GM12878 (cell line): ENCODE results near the gene P4HTM. TPM values are rescaled to one million over a fixed set of nuclear protein-coding genes. Genes with fewer than 3 reads are reported as not detected.

Experiments used
- ATAC-seq: fragments of 200-7000 bp; cut with Tn5 transposase; 3 replicates; pipeline ENCODE4 v1.9.1; 2020; ENCODE audit warnings: mild to moderate bottlenecking, moderate library complexity
- BruUV-seq: library from RNA; stranded (reverse); fragments of 400-500 nt; replicated peaks from 2 replicates; lab custom pipeline; 2021; lab: Mats Ljungman, UMichigan
- CTCF ChIA-PET: fragments of 300-600 bp; sonication (Branson Sonifier 250); formaldehyde crosslinking; extraction: SDS; loops from one replicate; lab custom pipeline; 2021; ENCODE audit warnings: inconsistent platforms; lab: Yijun Ruan, JAX
- POLR2A ChIA-PET: fragments of 350-600 bp; formaldehyde crosslinking; extraction: SDS; loops from one replicate; lab custom pipeline; 2021; ENCODE audit warnings: inconsistent platforms; lab: Charles Lee
- RAD21 ChIA-PET: fragments of 300-600 bp; sonication (Branson Sonifier 250); formaldehyde crosslinking; loops from one replicate; lab custom pipeline; 2023; ENCODE audit warnings: antibody characterized with exemption; ENCODE audit not compliant: unreplicated experiment; lab: Charles Lee
- SMC1A ChIA-PET: fragments of 300-600 bp; sonication (Branson Sonifier 250); formaldehyde crosslinking; loops from one replicate; lab custom pipeline; 2023; ENCODE audit not compliant: unreplicated experiment, uncharacterized antibody; lab: Charles Lee
- DNase-seq: peaks from one replicate; pipeline ENCODE4 v3.0.0-alpha.2; 2011; ENCODE audit warnings: low read depth, low spot score
- FAIRE-seq: peaks from 3 replicates; lab custom pipeline; 2011; peaks lifted over from hg19 to GRCh38; lab: Jason Lieb, UNC
- H2AFZ ChIP-seq: 2 replicates; pipeline ENCODE4 v1.6.0; 2011; ENCODE audit warnings: low read depth, low read length, control low read depth; ENCODE audit not compliant: control insufficient read depth
- H3K27ac ChIP-seq: 2 replicates; pipeline ENCODE4 v1.5.1; 2011; ENCODE audit warnings: control low read depth; ENCODE audit not compliant: control insufficient read depth, insufficient read depth
- H3K27me3 ChIP-seq, 2 experiments: replicated peaks in 1 of 2; 2 replicates each; pipeline versions ENCODE4 v1.6.0 to v1.6.1; 2011; ENCODE audit warnings: low read length in 1 of 2; ENCODE audit not compliant: control insufficient read depth in 2 of 2, insufficient read depth in 2 of 2
- H3K36me3 ChIP-seq, 2 experiments: 2 replicates each; pipeline ENCODE4 v1.5.1; 2011; ENCODE audit warnings: low read length in 1 of 2; ENCODE audit not compliant: control insufficient read depth in 2 of 2, insufficient read depth in 2 of 2
- H3K4me1 ChIP-seq: 2 replicates; pipeline ENCODE4 v1.6.1; 2011; ENCODE audit warnings: mild to moderate bottlenecking, low read length, moderate library complexity, mixed read lengths; ENCODE audit not compliant: control insufficient read depth, insufficient read depth
- H3K4me2 ChIP-seq: 2 replicates; pipeline ENCODE4 v1.6.0; 2011; ENCODE audit warnings: control low read depth; ENCODE audit not compliant: control insufficient read depth, insufficient read depth
- H3K4me3 ChIP-seq: fragments of 200-600 bp; sonication (generic); 2 replicates; pipeline ENCODE4 v1.5.1; 2016
- H3K79me2 ChIP-seq: 2 replicates; pipeline ENCODE4 v1.6.0; 2011; ENCODE audit warnings: low read length; ENCODE audit not compliant: control insufficient read depth, insufficient read depth
- H3K9ac ChIP-seq: 2 replicates; pipeline ENCODE4 v1.8.0; 2011; ENCODE audit warnings: low read length, control low read depth, mixed read lengths; ENCODE audit not compliant: control insufficient read depth, insufficient read depth
- H3K9me3 ChIP-seq: replicated peaks from 3 replicates; pipeline ENCODE4 v1.5.1; 2011; ENCODE audit warnings: mild to moderate bottlenecking, low read length; ENCODE audit not compliant: control insufficient read depth, insufficient read depth
- H4K20me1 ChIP-seq: 2 replicates; pipeline ENCODE4 v1.6.0; 2011; ENCODE audit not compliant: control insufficient read depth, insufficient read depth
- BHLHE40 ChIP-seq, 2 experiments: fragments of 450-650 bp in 1 of 2; IDR thresholded peaks; 2 replicates each; pipeline ENCODE4 v1.6.1; 2011 to 2017; ENCODE audit warnings: low read depth in 2 of 2, borderline replicate concordance in 1 of 2, improper control_type of control experiment in 1 of 2, low read length in 1 of 2, mild to moderate bottlenecking in 1 of 2
- ETV6 ChIP-seq, 2 experiments: fragments of 450-650 bp in 1 of 2; IDR thresholded peaks in 1 of 2; conservative IDR thresholded peaks in 1 of 2; 2 replicates each; pipeline ENCODE4 v1.6.1; 2014; ENCODE audit warnings: antibody characterized with exemption in 1 of 2, borderline replicate concordance in 1 of 2, low read depth in 1 of 2, mild to moderate bottlenecking in 1 of 2, moderate library complexity in 1 of 2
- HDAC6 ChIP-seq: fragments of 200-600 bp; sonication (generic); IDR thresholded peaks from one replicate; pipeline ENCODE4 v1.8.0; 2017; ENCODE audit warnings: antibody characterized with exemption; ENCODE audit not compliant: unreplicated experiment
- IKZF1 ChIP-seq: fragments of 450-650 bp; conservative IDR thresholded peaks from 2 replicates; pipeline ENCODE4 v1.6.1; 2017; ENCODE audit warnings: antibody characterized with exemption, mild to moderate bottlenecking
- MEF2B ChIP-seq: fragments of 450-650 bp; IDR thresholded peaks from 2 replicates; pipeline ENCODE4 v1.6.1; 2018; ENCODE audit warnings: mild to moderate bottlenecking, moderate library complexity; ENCODE audit not compliant: partially characterized antibody, poor library complexity, severe bottlenecking
- NRF1 ChIP-seq: conservative IDR thresholded peaks from 2 replicates; pipeline ENCODE4 v1.6.1; 2011; ENCODE audit warnings: mild to moderate bottlenecking, low read depth, low read length, improper control_type of control experiment
- PAX8 ChIP-seq: fragments of 450-650 bp; IDR thresholded peaks from 2 replicates; pipeline ENCODE4 v1.6.1; 2017; ENCODE audit warnings: mild to moderate bottlenecking, moderate library complexity
- SPI1 ChIP-seq: IDR thresholded peaks from 2 replicates; pipeline ENCODE4 v1.6.1; 2011; ENCODE audit warnings: low read depth, mild to moderate bottlenecking, low read length, moderate library complexity, borderline replicate concordance; ENCODE audit not compliant: insufficient read depth
- SRF ChIP-seq, 2 experiments: IDR thresholded peaks; 2 replicates each; pipeline ENCODE4 v1.6.1; 2011; ENCODE audit warnings: low read depth in 2 of 2, low read length in 2 of 2, mild to moderate bottlenecking in 1 of 2, moderate library complexity in 1 of 2
- TCF3 ChIP-seq: IDR thresholded peaks from 2 replicates; pipeline ENCODE4 v1.6.1; 2012; ENCODE audit warnings: low read depth, mild to moderate bottlenecking, low read length, borderline replicate concordance; ENCODE audit not compliant: insufficient read depth
- WRNIP1 ChIP-seq: IDR thresholded peaks from 2 replicates; pipeline ENCODE4 v1.6.1; 2011; ENCODE audit warnings: low read depth, low read length, improper control_type of control experiment, borderline replicate concordance
- WGBS: methylation state at CpG from one replicate; pipeline ENCODE4 v1.1.6; 2016; ENCODE audit warnings: low lambda C conversion rate; ENCODE audit not compliant: insufficient replicate concordance, insufficient coverage; ENCODE audit errors: missing lambda C conversion rate; 5-methylcytosine and 5-hydroxymethylcytosine counted together
- in situ Hi-C: fragments of 300-500 bp; cut with MboI; formaldehyde crosslinking; loops from 9 replicates; pipeline ENCODE4 v1.14.3; 2018; ENCODE audit warnings: mixed read lengths
- intact Hi-C: fragments of 100-400 bp; cut with micrococcal nuclease; formaldehyde crosslinking; loops from one replicate; pipeline ENCODE4 v1.14.2; 2022; ENCODE audit not compliant: unreplicated experiment
- polyA plus RNA-seq, 11 experiments: library from polyadenylated mRNA; depleted of rRNA in 4 of 11; unstranded in 6 of 11; stranded (reverse) in 5 of 11; fragments of >200 nt; fragmentation: Nextera tagmentation in 4 of 11; fragmentation: Illumina TruSeq in 1 of 11; extraction: Ambion mirVana in 4 of 11; extraction: Trizol in 1 of 11; gene quantifications; 1 replicate in 1 of 11; 2 replicates in 10 of 11; pipeline versions ENCODE4 v1.2.1 to v1.2.3, GENCODE V29; 2011 to 2016; ENCODE audit warnings: inconsistent platforms in 2 of 11, missing spikeins in 2 of 11, low read depth in 1 of 11
- total RNA-seq, 4 experiments: library from RNA; depleted of rRNA in 3 of 4; stranded (reverse); fragments of >200 nt in 3 of 4; fragmentation: Illumina TruSeq in 1 of 4; extraction: Trizol in 1 of 4; gene quantifications; 2 replicates each; pipeline versions ENCODE4 v1.2.1 to v1.2.3, GENCODE V29; 2013 to 2021
- TF ChIP-seq, protein P1 (sequence below): fragments of 450-650 bp; formaldehyde crosslinking; IDR thresholded peaks from 2 replicates; pipeline ENCODE4 v1.4.0; 2020; ENCODE audit warnings: mild to moderate bottlenecking, moderate library complexity
- TF ChIP-seq, protein P2 (sequence below): IDR thresholded peaks from 2 replicates; pipeline ENCODE4 v1.6.1; 2012; ENCODE audit warnings: low read length, inconsistent platforms
- TF ChIP-seq, protein P3 (sequence below): fragments of 150-350 bp; IDR thresholded peaks from 2 replicates; pipeline ENCODE4 v1.6.1; 2014; ENCODE audit warnings: mild to moderate bottlenecking, low read depth, low read length

The P4HTM gene
- total and polyA plus RNA-seq, 10 of the 15 experiments (the other 5 are each of a cell fraction or from before 2014, with no cell fraction given): 0.76 to 28.8 (median 22.9) TPM

- RAD21 ChIA-PET: interaction anchor here (0.6 to 2.1 kb wide), 6 partner anchors 8 to 165 kb away, joined by 3 to 22 read pairs (median 4); partner anchors contain the start of genes NDUFAF3 and WDR6
- TSS peak; percentile 57 for BruUV-seq
- H3K4me3 ChIP-seq: peak overlapping the region; percentile 93; the same call in 1 of the 2 replicates
Measured at GRCh38 chr3:48991851-48992545, 2.0 kb downstream of the P4HTM start.

More at GRCh38 chr3:48991851-48992545, 2.0 kb downstream of the P4HTM start:
- Histone ChIP-seq H3K4me2 (peak overlapping the region; percentile 81), H3K4me1 (peaks cover 19% of the 10 kb centered on the region), H3K79me2 (peaks cover 28% of the 10 kb centered on the region), H4K20me1 (no peaks in the 10 kb centered on the region), H3K27ac (no peak overlapping the region), H3K36me3 (no peaks in the 10 kb centered on the region), H2AFZ (no peak overlapping the region), H3K27me3 (no peaks in the 10 kb centered on the region), H3K9ac (no peak overlapping the region), H3K9me3 (no peaks in the 10 kb centered on the region)
- CTCF ChIA-PET: interaction anchor here (0.8 to 5.8 kb wide), 6 partner anchors 15 to 252 kb away, joined by 3 to 123 read pairs (median 13); partner anchors contain the start of genes IMPDH2, NDUFAF3, QRICH1 and WDR6
- 70% methylated on average over 5 of the region's 5 CpGs for WGBS
- SMC1A ChIA-PET: interaction anchor here (1.0 to 6.1 kb wide), 3 partner anchors 16 to 100 kb away, joined by 3 to 57 read pairs (median 5); partner anchors contain the start of genes IMPDH2 and WDR6
- in situ Hi-C loops (no loop called here), intact Hi-C loops (loop anchor here (2.0 kb wide), 2 partner anchors 15 to 29 kb away; partner anchors contain the start of gene WDR6)
- ATAC-seq: no peak
- no peak for FAIRE-seq
- DNase-seq: no peak
- TF ChIP-seq NRF1 (no peak), MEF2B (no peak), SPI1 (no peak), ETV6 (conservative IDR thresholded peaks at IDR 0.05 in 1 of 2, IDR thresholded peaks at IDR 0.05 in 1 of 2; ENCODE audit: borderline replicate concordance in 1 of 2, low read depth in 1 of 2) (no peak), HDAC6 (no peak), IKZF1 (no peak), SRF (IDR thresholded peaks at IDR 0.05; ENCODE audit: low read depth in 2 of 2, low read length in 2 of 2) (no peak), BHLHE40 (IDR thresholded peaks at IDR 0.05; ENCODE audit: borderline replicate concordance in 1 of 2, low read depth in 2 of 2, low read length in 1 of 2) (no peak), WRNIP1 (no peak), TCF3 (no peak), PAX8 (no peak)
- TF ChIP-seq, protein P1, sequence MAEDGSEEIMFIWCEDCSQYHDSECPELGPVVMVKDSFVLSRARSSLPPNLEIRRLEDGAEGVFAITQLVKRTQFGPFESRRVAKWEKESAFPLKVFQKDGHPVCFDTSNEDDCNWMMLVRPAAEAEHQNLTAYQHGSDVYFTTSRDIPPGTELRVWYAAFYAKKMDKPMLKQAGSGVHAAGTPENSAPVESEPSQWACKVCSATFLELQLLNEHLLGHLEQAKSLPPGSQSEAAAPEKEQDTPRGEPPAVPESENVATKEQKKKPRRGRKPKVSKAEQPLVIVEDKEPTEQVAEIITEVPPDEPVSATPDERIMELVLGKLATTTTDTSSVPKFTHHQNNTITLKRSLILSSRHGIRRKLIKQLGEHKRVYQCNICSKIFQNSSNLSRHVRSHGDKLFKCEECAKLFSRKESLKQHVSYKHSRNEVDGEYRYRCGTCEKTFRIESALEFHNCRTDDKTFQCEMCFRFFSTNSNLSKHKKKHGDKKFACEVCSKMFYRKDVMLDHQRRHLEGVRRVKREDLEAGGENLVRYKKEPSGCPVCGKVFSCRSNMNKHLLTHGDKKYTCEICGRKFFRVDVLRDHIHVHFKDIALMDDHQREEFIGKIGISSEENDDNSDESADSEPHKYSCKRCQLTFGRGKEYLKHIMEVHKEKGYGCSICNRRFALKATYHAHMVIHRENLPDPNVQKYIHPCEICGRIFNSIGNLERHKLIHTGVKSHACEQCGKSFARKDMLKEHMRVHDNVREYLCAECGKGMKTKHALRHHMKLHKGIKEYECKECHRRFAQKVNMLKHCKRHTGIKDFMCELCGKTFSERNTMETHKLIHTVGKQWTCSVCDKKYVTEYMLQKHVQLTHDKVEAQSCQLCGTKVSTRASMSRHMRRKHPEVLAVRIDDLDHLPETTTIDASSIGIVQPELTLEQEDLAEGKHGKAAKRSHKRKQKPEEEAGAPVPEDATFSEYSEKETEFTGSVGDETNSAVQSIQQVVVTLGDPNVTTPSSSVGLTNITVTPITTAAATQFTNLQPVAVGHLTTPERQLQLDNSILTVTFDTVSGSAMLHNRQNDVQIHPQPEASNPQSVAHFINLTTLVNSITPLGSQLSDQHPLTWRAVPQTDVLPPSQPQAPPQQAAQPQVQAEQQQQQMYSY (CRISPR knock-in tag): no peak
- TF ChIP-seq, protein P2, sequence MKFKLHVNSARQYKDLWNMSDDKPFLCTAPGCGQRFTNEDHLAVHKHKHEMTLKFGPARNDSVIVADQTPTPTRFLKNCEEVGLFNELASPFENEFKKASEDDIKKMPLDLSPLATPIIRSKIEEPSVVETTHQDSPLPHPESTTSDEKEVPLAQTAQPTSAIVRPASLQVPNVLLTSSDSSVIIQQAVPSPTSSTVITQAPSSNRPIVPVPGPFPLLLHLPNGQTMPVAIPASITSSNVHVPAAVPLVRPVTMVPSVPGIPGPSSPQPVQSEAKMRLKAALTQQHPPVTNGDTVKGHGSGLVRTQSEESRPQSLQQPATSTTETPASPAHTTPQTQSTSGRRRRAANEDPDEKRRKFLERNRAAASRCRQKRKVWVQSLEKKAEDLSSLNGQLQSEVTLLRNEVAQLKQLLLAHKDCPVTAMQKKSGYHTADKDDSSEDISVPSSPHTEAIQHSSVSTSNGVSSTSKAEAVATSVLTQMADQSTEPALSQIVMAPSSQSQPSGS: no peak
- TF ChIP-seq, protein P3, sequence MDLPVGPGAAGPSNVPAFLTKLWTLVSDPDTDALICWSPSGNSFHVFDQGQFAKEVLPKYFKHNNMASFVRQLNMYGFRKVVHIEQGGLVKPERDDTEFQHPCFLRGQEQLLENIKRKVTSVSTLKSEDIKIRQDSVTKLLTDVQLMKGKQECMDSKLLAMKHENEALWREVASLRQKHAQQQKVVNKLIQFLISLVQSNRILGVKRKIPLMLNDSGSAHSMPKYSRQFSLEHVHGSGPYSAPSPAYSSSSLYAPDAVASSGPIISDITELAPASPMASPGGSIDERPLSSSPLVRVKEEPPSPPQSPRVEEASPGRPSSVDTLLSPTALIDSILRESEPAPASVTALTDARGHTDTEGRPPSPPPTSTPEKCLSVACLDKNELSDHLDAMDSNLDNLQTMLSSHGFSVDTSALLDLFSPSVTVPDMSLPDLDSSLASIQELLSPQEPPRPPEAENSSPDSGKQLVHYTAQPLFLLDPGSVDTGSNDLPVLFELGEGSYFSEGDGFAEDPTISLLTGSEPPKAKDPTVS: no peak
- TF ChIP-seq, all 136 proteins: peak for 0
- POLR2A ChIA-PET: interaction anchor here (0.5 to 6.6 kb wide), 11 partner anchors 11 to 1043 kb away, joined by 3 to 67 read pairs (median 7); partner anchors contain the start of genes IMPDH2, NDUFAF3, QRICH1 and WDR6
